GM19351 (cell line): Measurements from ENCODE around the gene GPHN.

Experiments used
- ATAC-seq: cut with Tn5 transposase; IDR thresholded peaks from one replicate; pipeline ENCODE4 v1.9.1; 2021; ENCODE audit warnings: mild to moderate bottlenecking, moderate library complexity; ENCODE audit not compliant: unreplicated experiment

GPHN gene

DNA sequence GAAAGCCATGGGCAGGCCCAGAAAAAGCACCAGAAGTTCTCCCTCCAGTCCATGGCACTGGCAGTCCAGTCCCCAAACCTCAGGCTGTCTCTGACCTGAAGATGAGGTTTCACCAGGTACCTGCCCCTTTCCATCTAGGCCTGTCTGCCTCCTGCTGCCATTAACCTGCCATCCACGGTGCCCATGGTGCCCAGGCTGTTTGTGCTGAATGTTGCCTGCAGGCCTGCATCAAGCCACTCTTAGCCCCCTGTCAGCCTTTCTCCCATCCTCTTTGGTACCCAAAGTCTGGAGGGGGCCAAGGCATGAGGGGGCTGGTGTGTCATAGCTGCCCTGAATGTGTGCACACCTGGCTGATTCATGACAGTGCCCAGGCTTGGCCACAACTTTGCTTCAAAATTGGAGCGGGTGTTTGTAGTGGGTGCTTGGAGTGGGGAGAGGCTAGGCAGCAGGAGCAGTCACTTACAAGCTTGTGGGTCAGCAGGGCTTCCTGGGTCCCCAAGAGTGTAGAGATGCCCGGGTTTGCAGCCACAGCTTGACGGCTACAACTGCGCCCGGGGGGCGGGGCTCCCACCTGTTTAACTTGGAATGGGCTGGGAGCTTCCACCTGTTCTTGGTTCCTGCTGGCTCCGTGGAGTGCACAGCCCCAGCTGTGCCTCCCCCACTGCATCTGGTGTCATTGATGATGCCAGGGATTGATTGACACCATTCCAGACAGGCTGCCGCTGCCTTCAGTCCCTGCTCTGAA, 88.5 kb downstream of the GPHN start:
- no peak for ATAC-seq

DNA sequence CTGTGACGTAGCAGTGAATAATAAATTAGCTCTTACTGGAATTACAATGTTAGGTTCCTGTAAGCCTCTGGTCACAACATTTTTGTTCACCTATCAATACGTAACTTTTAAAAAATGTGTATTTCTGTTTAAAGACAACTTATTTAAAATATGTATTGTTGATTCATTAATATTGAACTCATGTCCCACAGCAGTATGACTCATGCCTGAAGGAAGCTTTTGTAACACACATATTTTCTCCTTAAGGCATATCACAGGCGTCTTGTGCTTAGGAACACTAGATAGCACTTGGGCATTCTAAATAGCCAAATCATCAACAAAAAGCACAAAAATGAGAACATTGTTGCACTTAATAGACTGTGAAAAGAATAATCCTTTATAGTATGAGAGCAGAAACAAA, 92.5 kb downstream of the GPHN start:
- ATAC-seq, result no peak

DNA sequence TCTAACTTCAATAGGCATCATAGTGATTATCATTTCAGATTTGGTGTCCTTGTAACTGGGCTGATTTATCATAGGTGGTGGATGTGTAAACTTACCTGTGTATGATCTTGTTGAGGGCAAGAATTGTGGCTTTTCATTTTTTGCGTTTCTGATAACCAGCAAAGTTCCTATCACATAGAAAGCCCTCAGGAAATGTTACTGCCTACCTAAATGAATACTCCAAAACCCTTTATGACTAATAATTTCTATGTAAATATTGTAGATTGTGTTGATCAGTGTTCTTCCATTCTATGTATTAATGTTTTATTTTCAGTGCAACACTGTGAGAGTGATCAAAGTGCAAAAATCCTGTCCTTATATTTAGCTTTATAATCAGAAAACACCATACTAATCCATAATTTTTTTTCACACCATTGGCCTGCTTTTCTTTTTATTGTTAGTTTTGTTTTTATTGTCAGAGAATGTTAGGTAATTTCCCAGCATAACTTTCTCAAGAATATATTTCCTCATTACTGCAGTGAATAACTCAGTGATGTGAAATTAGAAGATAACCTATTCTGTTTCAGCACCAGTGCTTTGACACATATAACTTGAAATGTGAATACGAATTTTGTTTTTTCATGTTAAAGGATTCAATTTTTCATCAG, 94.1 kb downstream of the GPHN start:
- ATAC-seq, result no peak

GRCh38 chr14:66603945-66604344, 96.0 kb downstream of the GPHN start:
- no peak for ATAC-seq

DNA sequence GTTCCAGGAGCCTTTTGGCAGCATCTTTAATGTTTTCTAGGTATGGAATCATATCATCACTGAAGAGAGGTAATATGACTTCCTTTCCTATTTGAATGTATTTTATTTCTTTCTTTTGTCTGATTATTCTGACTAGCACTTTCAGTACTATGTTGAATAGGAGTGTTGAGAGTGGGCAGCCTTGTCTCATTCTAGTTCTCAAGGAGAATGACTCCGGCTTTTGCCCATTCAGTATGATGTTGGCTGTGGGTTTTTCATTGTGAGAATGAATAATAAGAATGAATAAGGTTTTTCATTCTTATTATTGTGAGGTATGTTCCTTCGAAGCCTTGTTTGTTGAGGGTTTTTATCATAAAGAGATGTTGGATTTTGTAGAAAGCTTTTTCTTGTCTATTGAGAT, 98.9 kb downstream of the GPHN start:
- no peak for ATAC-seq

DNA sequence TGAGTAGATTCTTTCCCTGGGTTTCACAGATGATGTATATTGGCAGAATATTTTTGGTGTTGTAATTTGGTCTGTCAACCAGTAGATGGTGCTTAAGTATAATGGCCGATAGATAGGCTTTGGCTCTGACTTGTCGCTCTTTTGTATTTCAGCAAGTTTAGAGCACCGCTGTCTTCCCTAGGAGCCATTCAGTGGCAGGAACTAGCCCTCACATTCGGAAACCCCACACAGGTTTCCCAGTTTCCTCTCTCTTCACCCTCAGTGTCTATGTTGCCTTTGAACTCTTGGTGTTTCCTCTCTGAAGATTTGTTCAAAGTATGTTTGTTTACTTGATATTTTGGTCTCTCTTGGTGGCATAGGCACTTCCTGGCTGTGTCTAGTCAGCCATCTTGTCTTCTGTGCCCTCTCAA, 102.2 kb downstream of the GPHN start:
- no peak for ATAC-seq

GRCh38 chr14:66613344-66613743, 105.4 kb downstream of the GPHN start:
- no peak for ATAC-seq

DNA sequence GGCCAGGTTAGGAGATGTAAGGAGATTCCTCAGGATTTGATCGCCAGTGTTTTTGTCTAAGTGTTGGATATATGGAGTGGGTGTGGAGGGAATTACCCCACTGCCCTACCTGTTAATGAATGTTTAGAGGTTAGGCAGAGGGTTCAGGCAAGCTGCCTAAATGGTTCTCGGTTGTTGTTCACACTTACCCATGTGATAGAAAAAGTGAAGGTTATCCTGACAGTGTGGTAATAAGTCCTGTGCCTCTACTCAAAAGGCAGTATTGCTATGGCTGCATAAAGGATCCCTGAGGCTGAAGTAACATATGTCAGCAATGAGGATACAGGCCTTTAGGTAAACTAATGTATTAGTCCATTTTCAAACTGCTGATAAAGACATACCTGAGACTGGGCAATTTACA, 112.0 kb downstream of the GPHN start:
- ATAC-seq, result no peak

GRCh38 chr14:66623838-66624237, 115.9 kb downstream of the GPHN start:
- ATAC-seq, result no peak

DNA sequence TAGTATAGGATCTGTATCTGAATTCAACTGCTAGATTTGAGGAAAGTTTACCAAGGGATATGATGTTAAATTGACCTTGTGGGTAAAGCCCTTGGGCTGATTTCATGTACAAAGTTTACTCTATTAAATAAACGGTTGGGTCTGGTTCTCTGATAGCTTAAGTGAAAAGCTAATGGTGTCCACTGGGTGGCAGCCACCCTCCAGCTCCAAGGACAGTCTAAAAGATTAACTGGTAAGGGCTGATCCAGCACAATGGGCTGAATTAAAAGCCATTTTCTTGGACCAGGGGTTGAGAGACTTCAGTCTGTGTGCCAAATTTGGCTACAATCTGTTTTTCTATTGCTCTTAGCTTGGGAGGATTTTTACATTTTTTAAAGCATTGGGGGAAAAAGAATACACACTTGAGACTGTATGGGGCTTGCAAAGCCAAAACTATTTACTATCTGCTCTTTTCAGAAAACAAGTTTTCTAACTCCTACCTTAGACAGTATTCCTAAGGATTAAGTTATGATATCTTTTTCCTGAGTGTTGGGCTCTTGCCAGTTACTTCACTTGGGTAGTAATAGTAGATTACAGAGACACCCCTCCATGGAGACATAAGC, 116.5 kb downstream of the GPHN start:
- ATAC-seq, result no peak

DNA sequence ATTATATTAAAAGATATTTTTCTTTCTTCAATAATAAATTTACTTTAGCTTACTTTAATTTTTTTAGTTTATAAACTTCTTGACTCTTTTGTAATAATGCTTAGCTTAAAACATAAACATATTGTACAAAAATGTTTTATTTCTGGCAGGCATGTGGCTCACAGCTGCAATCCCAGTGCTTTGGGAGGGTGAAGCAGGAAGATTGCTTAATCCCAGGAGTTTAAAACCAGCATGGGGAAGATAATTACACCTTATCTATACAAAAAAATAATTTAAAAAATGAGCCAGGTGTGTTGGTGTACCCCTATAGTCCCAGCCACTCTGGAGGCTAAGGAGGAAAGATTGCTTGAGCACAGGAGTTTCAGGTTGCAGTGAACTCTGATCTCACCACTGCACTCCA, 120.7 kb downstream of the GPHN start:
- ATAC-seq, result no peak

DNA sequence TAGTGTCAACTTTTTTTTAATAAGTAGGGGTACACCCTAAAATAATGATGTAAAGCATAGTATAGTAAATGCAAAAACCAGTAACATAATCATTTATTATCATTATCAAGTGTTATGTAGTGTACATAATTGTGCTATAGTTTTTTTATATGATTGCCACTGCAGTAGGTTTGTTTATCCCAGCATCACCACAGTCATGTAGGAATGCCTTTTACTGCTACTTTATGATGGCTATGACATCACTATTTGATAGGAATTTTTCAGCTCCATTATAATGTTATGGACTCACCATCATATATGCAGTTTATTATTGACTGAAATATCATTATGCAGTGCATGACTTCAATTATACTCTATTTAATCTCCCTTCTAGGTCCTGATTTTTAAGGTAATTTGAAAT, 121.6 kb downstream of the GPHN start:
- ATAC-seq, result no peak

GRCh38 chr14:66634876-66635275, 126.9 kb downstream of the GPHN start:
- ATAC-seq, result no peak

DNA sequence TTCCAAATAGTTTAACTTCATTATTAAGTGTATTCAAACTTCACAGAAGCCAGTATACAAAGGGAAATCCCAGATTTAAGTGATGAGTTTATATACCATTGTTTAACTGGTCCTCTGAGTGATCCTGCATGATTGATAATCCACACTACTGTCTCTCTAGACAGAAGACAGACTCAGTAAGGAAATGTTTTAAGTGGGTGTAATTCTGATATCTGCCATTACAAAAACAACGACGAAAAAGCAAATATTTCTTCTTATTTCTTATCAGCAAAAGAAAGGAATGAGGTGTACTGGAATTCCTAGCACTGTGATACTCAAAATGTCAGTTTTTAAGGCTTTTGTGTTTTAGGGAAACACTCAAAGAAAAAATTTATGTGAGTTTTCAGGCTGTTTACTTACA, 127.5 kb downstream of the GPHN start:
- no peak for ATAC-seq

- ATAC-seq, result no peak
Measured at GRCh38 chr14:66636240-66636639, 128.3 kb downstream of the GPHN start.

- no peak for ATAC-seq
Measured at GRCh38 chr14:66638689-66639088, 130.7 kb downstream of the GPHN start.

DNA sequence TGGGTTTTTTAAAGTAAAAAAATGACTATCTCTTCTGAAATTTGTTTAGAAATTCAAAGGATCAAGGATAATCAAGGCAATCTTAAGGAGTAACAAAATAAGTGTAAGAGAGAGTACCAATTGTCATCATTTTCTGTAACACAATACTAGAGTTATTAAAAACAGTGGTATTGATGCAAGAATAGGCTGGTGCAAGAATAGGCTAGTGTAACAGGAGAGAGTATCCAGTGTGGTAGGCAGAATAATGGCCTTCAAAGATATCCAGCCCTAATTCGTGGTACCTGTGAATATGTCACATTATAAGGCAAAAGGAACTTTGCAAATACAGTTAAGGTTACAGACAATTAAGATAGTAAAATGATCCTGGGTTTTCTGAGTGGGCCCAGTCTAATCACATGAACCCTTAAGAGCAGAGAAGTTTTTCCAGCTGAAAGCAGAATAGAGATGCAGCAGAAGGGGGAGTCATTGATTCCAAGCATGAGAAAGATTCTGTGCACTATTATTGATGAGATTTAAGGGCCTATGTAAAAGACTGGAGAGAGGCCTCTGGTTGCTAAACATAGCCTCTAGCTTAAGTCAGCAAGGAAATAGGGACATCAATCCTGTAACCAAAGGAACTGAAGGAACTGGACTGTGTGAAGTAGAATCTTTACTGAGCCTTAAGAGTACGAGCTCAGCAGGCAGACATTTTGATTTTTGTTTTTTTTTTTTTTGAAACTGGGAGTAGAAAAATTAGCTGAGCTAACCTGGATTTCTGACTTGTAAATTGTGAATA, 134.1 kb downstream of the GPHN start:
- ATAC-seq, result no peak

GRCh38 chr14:66643344-66643743, 135.4 kb downstream of the GPHN start:
- no peak for ATAC-seq

DNA sequence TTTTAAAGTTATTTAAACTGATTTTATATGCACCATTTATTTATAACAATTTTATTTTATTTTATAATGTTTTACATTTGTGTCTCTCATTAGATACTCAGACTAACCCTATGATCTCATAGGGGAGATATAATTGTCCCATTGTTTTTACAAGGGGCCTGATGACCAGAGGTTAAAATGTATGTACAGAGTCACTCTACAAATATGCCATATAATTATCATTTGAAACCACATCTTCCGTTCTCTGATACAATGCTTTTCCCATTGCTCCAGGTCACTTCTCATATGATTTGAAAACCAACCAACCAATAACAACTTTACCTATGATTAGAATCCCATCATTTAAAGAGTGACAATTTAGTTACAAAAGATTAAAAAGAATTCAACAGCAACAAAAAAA, 137.8 kb downstream of the GPHN start:
- no peak for ATAC-seq

GRCh38 chr14:66649498-66649897, 141.6 kb downstream of the GPHN start:
- peak; percentile 61 for ATAC-seq

GRCh38 chr14:66650491-66650911, 142.6 kb downstream of the GPHN start:
- no peak for ATAC-seq
